ENCODE results near the gene SLC13A4.

DNA sequence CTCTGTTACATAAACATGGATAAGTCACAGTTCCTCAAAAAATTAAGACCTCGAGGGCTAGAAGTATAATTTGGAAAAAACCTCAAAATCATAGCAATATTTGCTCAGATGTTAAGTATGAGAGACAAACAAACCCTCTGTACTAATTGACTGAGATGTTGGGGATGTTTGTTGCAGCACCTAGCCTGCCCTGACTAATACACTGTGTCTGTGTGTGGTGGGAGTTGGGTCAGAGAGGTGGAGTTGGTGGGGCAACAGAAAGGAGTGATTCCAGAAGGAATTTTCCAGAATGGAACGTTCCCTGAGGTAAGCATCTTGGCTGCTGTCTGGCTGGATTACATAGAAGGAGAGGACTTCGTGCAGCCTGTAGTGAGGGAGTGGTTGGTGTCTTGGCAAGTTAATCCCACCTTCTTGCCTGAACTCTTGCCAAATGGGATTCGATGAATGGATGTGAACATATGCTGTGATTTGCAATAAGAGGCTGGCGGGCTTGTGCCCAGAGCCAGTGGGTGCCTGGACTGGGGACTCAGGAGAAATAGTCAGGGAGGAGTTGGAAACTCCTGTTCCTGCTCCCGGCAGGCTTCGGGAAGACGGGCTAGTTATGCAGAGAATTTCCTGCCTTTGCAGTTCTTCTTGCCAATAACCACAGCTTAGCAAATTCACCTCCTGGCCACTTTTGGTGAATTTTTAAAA is 29.9 kb upstream of the SLC13A4 start:
- TF ChIP-seq CTCF (IDR thresholded peaks at IDR 0.05): no peak
- TF ChIP-seq POLR2A (IDR thresholded peaks at IDR 0.05): no peak

Data from lower leg skin (tissue), 3 donors.